SJSA1 (cell line): ENCODE data around the gene SNX22. TPM values are rescaled to one million over a fixed set of nuclear protein-coding genes. Genes with fewer than 3 reads are reported as not detected.
"Not testable (repeated sequence)": the region's sequence is repeated elsewhere in the genome, so short reads cannot be mapped to it uniquely, and the experiment has no call there.

Experiments
- DNase-seq, 2 experiments: peaks; one replicate each; pipeline ENCODE4 v3.0.0-alpha.2; 2015 to 2020; ENCODE audit warnings: low spot score in 2 of 2, low read depth in 1 of 2
- H3K27ac ChIP-seq: fragments of 250-450 bp; sonication (Bioruptor Pico); 2 replicates; pipeline ENCODE4 v1.5.1; 2020; ENCODE audit warnings: mild to moderate bottlenecking, moderate library complexity
- H3K27me3 ChIP-seq: fragments of 250-450 bp; sonication (Bioruptor Pico); replicated peaks from 2 replicates; pipeline ENCODE4 v1.5.1; 2020; ENCODE audit warnings: mild to moderate bottlenecking, moderate library complexity
- H3K36me3 ChIP-seq: fragments of 250-450 bp; sonication (Bioruptor Pico); 2 replicates; pipeline ENCODE4 v1.5.1; 2020; ENCODE audit warnings: mild to moderate bottlenecking
- H3K4me1 ChIP-seq: fragments of 250-450 bp; sonication (Bioruptor Pico); replicated peaks from 2 replicates; pipeline ENCODE4 v1.6.1; 2021; ENCODE audit warnings: mild to moderate bottlenecking
- H3K4me3 ChIP-seq: fragments of 250-450 bp; sonication (Bioruptor Pico); 2 replicates; pipeline ENCODE4 v1.5.1; 2020; ENCODE audit warnings: mild to moderate bottlenecking
- H3K9me3 ChIP-seq: fragments of 250-450 bp; sonication (Bioruptor Pico); replicated peaks from 2 replicates; pipeline ENCODE4 v1.5.1; 2020; ENCODE audit warnings: mild to moderate bottlenecking
- total RNA-seq: library from RNA; depleted of rRNA; stranded (reverse); fragments of >200 nt; shearing (Covaris generic); gene quantifications from 2 replicates; pipeline ENCODE4 v1.2.3, GENCODE V29; 2014; rRNA removed

Gene SNX22
- total RNA-seq: 0.05 TPM in 1 of 2 replicates, not detected in the other

GRCh38 chr15:64151727-64152506 is at the start of gene SNX22:
SNX22 (plus strand) TSS chr15:64151731; CDS start chr15:64151776, 45 bp downstream.
- no peak within 1 kb of the TSS for H3K27ac ChIP-seq
- H3K27me3 ChIP-seq: peaks cover 14% of the 10 kb centered on the region
- peaks cover 26% of the 10 kb centered on the region for H3K36me3 ChIP-seq
- peaks cover 17% of the 10 kb centered on the region for H3K4me1 ChIP-seq
- H3K9me3 ChIP-seq: no peaks in the 10 kb centered on the region
- peak within 1 kb of the TSS; percentile 34 for H3K4me3 ChIP-seq
- no peak for DNase-seq

DNA sequence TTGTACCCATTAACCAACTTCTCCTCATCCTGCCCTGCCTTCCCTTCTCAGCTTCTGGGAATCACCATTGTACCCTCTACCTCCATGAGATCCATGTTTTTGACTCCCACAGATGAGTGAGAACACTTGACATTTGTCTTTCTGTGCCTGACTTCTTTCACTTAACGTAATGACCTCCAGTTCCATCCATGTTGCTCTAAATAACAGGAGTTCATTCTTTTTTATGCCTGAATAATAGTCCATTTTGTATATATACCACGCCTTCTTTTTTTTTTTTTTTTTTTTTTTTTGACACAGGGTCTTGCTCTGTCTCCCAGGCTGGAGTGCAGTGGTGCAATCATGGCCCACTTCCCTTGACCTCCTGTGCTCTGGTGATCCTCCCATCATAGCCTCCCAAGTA is 49.0 kb upstream of the SNX22 start:
- no peaks in the 10 kb centered on the region for H3K9me3 ChIP-seq
- no peak for DNase-seq
- peaks cover 5% of the 10 kb centered on the region; the same call in 1 of the 2 replicates for H3K4me1 ChIP-seq
- H3K36me3 ChIP-seq: 0 out of 2 replicates have a peak, but pooled peaks cover 3% of the 10 kb centered on the region
- H3K27ac ChIP-seq: no peak overlapping the region
- no peak overlapping the region for H3K4me3 ChIP-seq
- no peaks in the 10 kb centered on the region for H3K27me3 ChIP-seq

GRCh38 chr15:64105113-64105704 is 46.3 kb upstream of the SNX22 start:
- Histone ChIP-seq H3K36me3 (no peaks in the 10 kb centered on the region), H3K27me3 (no peaks in the 10 kb centered on the region), H3K4me3 (no peak overlapping the region), H3K27ac (no peak overlapping the region), H3K9me3 (no peaks in the 10 kb centered on the region), H3K4me1 (no peaks in the 10 kb centered on the region)
- DNase-seq: no peak

- Histone ChIP-seq H3K27me3 (no peaks in the 10 kb centered on the region), H3K4me3 (no peak overlapping the region), H3K27ac (no peak overlapping the region), H3K4me1 (peaks cover 2% of the 10 kb centered on the region; the same call in 1 of the 2 replicates), H3K9me3 (no peaks in the 10 kb centered on the region), H3K36me3 (peaks cover 2% of the 10 kb centered on the region; the same call in 1 of the 2 replicates)
- DNase-seq: no peak
Observed at GRCh38 chr15:64107337-64107736, 44.2 kb upstream of the SNX22 start.

GRCh38 chr15:64110108-64110701 is 41.3 kb upstream of the SNX22 start:
- not testable (repeated sequence) for H3K4me3 ChIP-seq, H3K27ac ChIP-seq, H3K27me3 ChIP-seq, H3K9me3 ChIP-seq, H3K4me1 ChIP-seq, DNase-seq
- H3K36me3 ChIP-seq: peaks cover 27% of the 10 kb centered on the region

DNA sequence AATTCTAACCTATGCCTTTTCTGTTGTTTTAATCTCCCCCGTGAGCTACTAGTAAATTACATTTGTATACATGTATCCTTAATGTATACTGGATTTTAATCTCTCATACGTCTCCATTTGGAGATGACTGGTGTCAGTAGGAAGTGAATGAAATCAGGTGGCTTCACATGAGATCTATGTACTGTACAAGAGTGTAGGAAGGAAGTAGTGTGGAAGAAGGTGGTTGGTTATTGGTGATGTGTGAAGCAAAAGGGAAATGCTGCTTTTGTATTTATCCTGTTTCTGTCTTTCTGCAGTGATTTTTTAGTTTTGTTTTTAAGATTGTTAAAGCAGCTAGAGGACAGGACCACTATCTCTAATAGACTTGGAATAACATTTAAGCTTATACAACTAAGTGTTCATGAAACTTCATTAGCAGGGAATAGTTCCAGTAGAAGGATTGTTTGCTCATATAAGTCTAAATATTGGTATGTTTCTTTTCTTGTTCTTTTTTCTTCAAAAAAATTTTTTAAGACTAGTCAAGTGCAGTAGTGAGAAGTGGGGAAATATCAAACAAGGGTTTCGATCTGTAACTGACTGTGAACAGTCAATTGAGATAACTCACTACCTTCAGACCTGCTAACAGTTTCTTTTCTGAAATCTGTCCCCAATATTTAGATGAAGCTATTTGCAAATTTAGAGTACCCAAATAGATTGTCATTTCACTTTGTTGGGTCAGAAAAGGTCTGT is 40.4 kb upstream of the SNX22 start:
- no peaks in the 10 kb centered on the region for H3K9me3 ChIP-seq
- H3K27me3 ChIP-seq: no peaks in the 10 kb centered on the region
- peaks cover 27% of the 10 kb centered on the region for H3K36me3 ChIP-seq
- H3K4me1 ChIP-seq: peaks cover 8% of the 10 kb centered on the region
- no peak for DNase-seq
- H3K27ac ChIP-seq: no peak overlapping the region
- no peak overlapping the region for H3K4me3 ChIP-seq

DNA sequence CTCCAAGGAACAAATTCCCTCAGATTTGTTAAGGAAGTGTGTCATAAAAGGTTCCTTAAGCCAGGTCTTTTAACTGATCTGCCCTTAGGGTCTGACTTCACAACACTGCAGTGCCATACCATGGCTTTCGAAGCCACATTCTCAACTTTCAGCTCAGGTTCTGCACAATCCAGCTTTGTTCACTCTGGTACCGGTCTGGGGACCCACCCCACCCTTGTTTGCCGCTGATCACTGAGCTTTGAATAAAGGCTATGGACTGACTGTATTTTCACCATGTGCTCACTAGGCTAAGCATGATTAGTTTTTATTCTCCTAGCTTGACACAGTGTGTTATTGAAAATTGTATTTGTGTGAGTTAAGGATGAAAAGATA is 39.9 kb upstream of the SNX22 start:
- Histone ChIP-seq H3K4me1 (peaks cover 8% of the 10 kb centered on the region), H3K36me3 (peaks cover 33% of the 10 kb centered on the region), H3K27me3 (no peaks in the 10 kb centered on the region), H3K4me3 (no peak overlapping the region), H3K9me3 (no peaks in the 10 kb centered on the region), H3K27ac (no peak overlapping the region)
- no peak for DNase-seq

DNA sequence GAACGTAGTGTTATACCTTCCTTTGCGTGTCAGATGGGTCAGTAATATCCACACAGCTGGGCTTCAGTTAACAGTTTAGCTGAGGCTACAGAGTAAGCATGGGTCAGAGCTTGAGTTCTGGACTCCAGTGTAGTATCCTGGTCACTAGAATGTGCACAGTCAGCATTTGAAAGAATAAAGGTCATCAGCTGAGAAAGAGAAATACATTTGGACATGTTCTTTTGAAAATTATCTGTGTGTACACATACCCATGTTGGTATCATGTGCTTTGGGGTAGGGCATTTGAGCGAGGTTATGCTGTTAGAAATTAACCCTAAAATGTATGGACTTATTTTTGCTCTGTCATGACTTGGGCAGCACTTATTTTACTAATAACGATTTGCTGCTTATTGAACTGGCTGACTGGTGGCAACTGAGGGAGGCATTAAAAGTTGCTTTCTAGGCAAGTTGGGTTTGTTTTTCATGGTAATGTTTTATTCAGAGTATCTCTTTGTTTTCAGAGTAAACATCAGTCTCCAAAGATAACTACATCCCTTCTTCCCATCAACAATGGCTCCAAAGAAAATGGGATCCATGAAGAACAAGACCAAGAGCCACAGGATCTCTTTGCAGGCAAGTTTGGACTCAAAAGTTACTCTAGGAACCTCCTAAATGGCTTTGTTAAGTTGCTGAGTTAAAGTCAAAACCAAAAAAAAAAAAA is 39.3 kb upstream of the SNX22 start:
- Histone ChIP-seq H3K4me3 (no peak overlapping the region), H3K27me3 (no peaks in the 10 kb centered on the region), H3K9me3 (no peaks in the 10 kb centered on the region), H3K27ac (0 out of 2 replicates have a peak overlapping the region, but pooled peaks have one; percentile 20), H3K36me3 (peaks cover 38% of the 10 kb centered on the region), H3K4me1 (peaks cover 8% of the 10 kb centered on the region)
- DNase-seq: no peak

GRCh38 chr15:64112904-64113303 is 38.6 kb upstream of the SNX22 start:
- no peak for DNase-seq
- Histone ChIP-seq H3K27me3 (no peaks in the 10 kb centered on the region), H3K9me3 (no peaks in the 10 kb centered on the region), H3K4me3 (no peak overlapping the region), H3K27ac (0 out of 2 replicates have a peak overlapping the region, but pooled peaks have one; percentile 24), H3K4me1 (peaks cover 8% of the 10 kb centered on the region), H3K36me3 (peaks cover 43% of the 10 kb centered on the region)

GRCh38 chr15:64117759-64118487 is 33.6 kb upstream of the SNX22 start:
- Histone ChIP-seq H3K9me3 (no peaks in the 10 kb centered on the region), H3K27me3 (no peaks in the 10 kb centered on the region), H3K4me1 (no peaks in the 10 kb centered on the region; the same call in 1 of the 2 replicates), H3K36me3 (peaks cover 83% of the 10 kb centered on the region), H3K4me3 (no peak overlapping the region), H3K27ac (no peak overlapping the region)
- DNase-seq: no peak

DNA sequence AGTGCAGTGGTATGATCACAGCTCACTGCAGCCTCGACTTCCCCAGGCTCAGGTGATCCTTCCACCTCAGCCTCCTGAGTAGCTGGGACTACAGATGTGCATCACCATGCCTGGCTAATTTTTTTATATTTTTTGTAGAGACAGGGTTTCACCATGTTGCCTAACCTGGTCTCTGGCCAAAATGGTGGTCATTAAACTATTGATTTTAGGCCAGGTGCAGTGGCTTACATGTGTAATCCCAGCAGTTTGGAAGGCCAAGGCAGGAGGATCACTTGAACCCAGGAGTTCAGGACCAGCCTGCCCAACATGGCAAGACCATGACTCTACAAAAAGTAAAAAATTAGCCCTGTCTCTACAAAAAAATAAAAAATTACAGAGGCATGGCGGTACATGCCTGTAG is 31.2 kb upstream of the SNX22 start:
- not testable (repeated sequence) for H3K27ac ChIP-seq, H3K4me3 ChIP-seq, H3K9me3 ChIP-seq, H3K27me3 ChIP-seq, H3K4me1 ChIP-seq, DNase-seq
- peaks cover 80% of the 10 kb centered on the region for H3K36me3 ChIP-seq

- Histone ChIP-seq H3K9me3 (no peaks in the 10 kb centered on the region), H3K4me3 (no peak overlapping the region), H3K4me1 (no peaks in the 10 kb centered on the region), H3K27ac (no peak overlapping the region), H3K36me3 (peaks cover 85% of the 10 kb centered on the region), H3K27me3 (no peaks in the 10 kb centered on the region)
- DNase-seq: no peak
Observed at GRCh38 chr15:64121614-64122013, 29.9 kb upstream of the SNX22 start.

- no peak overlapping the region for H3K27ac ChIP-seq
- H3K36me3 ChIP-seq: peaks cover 87% of the 10 kb centered on the region
Observed at GRCh38 chr15:64122444-64122843, 29.1 kb upstream of the SNX22 start.

More at GRCh38 chr15:64122444-64122843, 29.1 kb upstream of the SNX22 start:
- Histone ChIP-seq H3K4me1 (no peaks in the 10 kb centered on the region), H3K27me3 (no peaks in the 10 kb centered on the region), H3K9me3 (no peaks in the 10 kb centered on the region), H3K4me3 (no peak overlapping the region)
- DNase-seq: no peak
